GM12878 (cell line): Measurements from ENCODE around the gene PARP8. TPM values are rescaled to one million over a fixed set of nuclear protein-coding genes. Genes with fewer than 3 reads are reported as not detected.

ENCODE experiments used
- CBX3 ChIP-seq: fragments of 200-600 bp; sonication (generic); IDR thresholded peaks from 2 replicates; pipeline ENCODE4 v1.6.1; 2016; ENCODE audit warnings: low read depth, borderline replicate concordance
- CREB1 ChIP-seq: IDR thresholded peaks from 2 replicates; pipeline ENCODE4 v1.6.1; 2012; ENCODE audit warnings: low read depth, mild to moderate bottlenecking, inconsistent platforms
- EP300 ChIP-seq, 2 experiments: fragments of 150-350 bp in 1 of 2; IDR thresholded peaks; 2 replicates each; pipeline ENCODE4 v1.6.1; 2011 to 2012; ENCODE audit warnings: low read depth in 2 of 2, low read length in 2 of 2, borderline replicate concordance in 1 of 2, improper control_type of control experiment in 1 of 2, inconsistent platforms in 1 of 2; ENCODE audit not compliant: control insufficient read depth in 1 of 2
- ESRRA ChIP-seq: IDR thresholded peaks from 2 replicates; pipeline ENCODE4 v1.6.1; 2012; ENCODE audit warnings: mild to moderate bottlenecking, low read length, improper control_type of control experiment
- EZH2 ChIP-seq: IDR thresholded peaks from 2 replicates; pipeline ENCODE4 v1.6.1; 2012; ENCODE audit warnings: low read depth, mild to moderate bottlenecking, control low read depth, inconsistent platforms, low read length, borderline replicate concordance; ENCODE audit not compliant: control insufficient read depth
- GATAD2B ChIP-seq: fragments of 450-650 bp; conservative IDR thresholded peaks from 2 replicates; pipeline ENCODE4 v1.6.1; 2017; ENCODE audit warnings: low read depth, mild to moderate bottlenecking, moderate library complexity
- JUNB ChIP-seq: IDR thresholded peaks from 2 replicates; pipeline ENCODE4 v1.6.1; 2016; ENCODE audit warnings: antibody characterized with exemption, mild to moderate bottlenecking
- MEF2A ChIP-seq: IDR thresholded peaks from 2 replicates; pipeline ENCODE4 v1.6.1; 2011; ENCODE audit warnings: low read depth, mild to moderate bottlenecking, low read length, moderate library complexity; ENCODE audit not compliant: insufficient read depth
- NR2F1 ChIP-seq: fragments of 450-650 bp; conservative IDR thresholded peaks from 2 replicates; pipeline ENCODE4 v1.6.1; 2017; ENCODE audit warnings: mild to moderate bottlenecking
- NRF1 ChIP-seq: conservative IDR thresholded peaks from 2 replicates; pipeline ENCODE4 v1.6.1; 2011; ENCODE audit warnings: mild to moderate bottlenecking, low read depth, low read length, improper control_type of control experiment
- PAX8 ChIP-seq: fragments of 450-650 bp; IDR thresholded peaks from 2 replicates; pipeline ENCODE4 v1.6.1; 2017; ENCODE audit warnings: mild to moderate bottlenecking, moderate library complexity
- RB1 ChIP-seq: fragments of 450-650 bp; formaldehyde crosslinking; IDR thresholded peaks from 2 replicates; pipeline ENCODE4 v1.6.1; 2017; ENCODE audit warnings: mild to moderate bottlenecking, borderline replicate concordance
- RFX5 ChIP-seq: IDR thresholded peaks from 2 replicates; pipeline ENCODE4 v1.6.1; 2011; ENCODE audit warnings: low read depth, low read length, improper control_type of control experiment
- SMAD1 ChIP-seq: fragments of 450-650 bp; IDR thresholded peaks from 2 replicates; pipeline ENCODE4 v1.6.1; 2018; ENCODE audit warnings: mild to moderate bottlenecking, low read depth; ENCODE audit not compliant: partially characterized antibody
- ZNF622 ChIP-seq: fragments of 450-650 bp; IDR thresholded peaks from 2 replicates; pipeline ENCODE4 v1.6.1; 2017; ENCODE audit warnings: mild to moderate bottlenecking, inconsistent platforms
- polyA plus RNA-seq, 11 experiments: library from polyadenylated mRNA; depleted of rRNA in 4 of 11; unstranded in 6 of 11; stranded (reverse) in 5 of 11; fragments of >200 nt; fragmentation: Nextera tagmentation in 4 of 11; fragmentation: Illumina TruSeq in 1 of 11; extraction: Ambion mirVana in 4 of 11; extraction: Trizol in 1 of 11; gene quantifications; 1 replicate in 1 of 11; 2 replicates in 10 of 11; pipeline versions ENCODE4 v1.2.1 to v1.2.3, GENCODE V29; 2011 to 2016; ENCODE audit warnings: inconsistent platforms in 2 of 11, missing spikeins in 2 of 11, low read depth in 1 of 11
- total RNA-seq, 4 experiments: library from RNA; depleted of rRNA in 3 of 4; stranded (reverse); fragments of >200 nt in 3 of 4; fragmentation: Illumina TruSeq in 1 of 4; extraction: Trizol in 1 of 4; gene quantifications; 2 replicates each; pipeline versions ENCODE4 v1.2.1 to v1.2.3, GENCODE V29; 2013 to 2021
- TF ChIP-seq, protein P1 (sequence below): fragments of 450-650 bp; formaldehyde crosslinking; IDR thresholded peaks from 2 replicates; pipeline ENCODE4 v1.5.0; 2022; ENCODE audit warnings: mild to moderate bottlenecking, missing genetic modification characterization

PARP8 gene
- total and polyA plus RNA-seq, 10 of the 15 experiments (the other 5 are each of a cell fraction or from before 2014, with no cell fraction given) = 9.1 to 65.2 (median 20.6) TPM

DNA sequence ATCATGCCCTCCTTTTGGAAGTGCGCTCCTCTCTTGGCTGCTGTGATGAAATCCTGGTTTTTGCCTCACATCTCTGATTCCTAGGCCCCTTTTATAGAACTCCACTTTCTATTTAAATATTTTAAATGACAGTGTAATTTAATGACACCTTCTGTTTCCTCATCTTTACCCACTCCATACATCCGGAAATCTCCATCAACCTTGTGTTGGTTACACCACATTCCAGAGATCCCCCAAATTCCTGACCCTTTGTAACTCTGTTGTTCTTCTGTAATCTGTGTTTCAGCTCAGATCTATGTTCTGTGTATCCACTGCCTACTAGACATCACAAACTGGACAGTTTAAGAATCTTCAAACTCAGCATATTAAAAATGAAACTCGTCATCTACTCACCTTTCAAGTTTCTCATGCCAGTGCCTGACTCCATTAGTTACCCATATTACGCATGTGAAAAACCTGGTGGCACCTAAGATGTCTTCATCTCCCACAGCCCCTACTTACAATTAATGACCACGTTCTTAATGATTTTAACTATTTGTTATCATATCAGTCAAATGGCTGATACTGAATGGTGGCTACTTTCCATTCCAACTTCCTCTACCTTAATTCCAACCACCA lies 25.1 kb downstream of the PARP8 start (continued):
- no peak for TF ChIP-seq NRF1
- no peak for TF ChIP-seq SMAD1
- no peak for TF ChIP-seq EZH2
- no peak for TF ChIP-seq MEF2A
- TF ChIP-seq PAX8 = no peak
- no peak for TF ChIP-seq ESRRA
- no peak for TF ChIP-seq JUNB
- no peak for TF ChIP-seq ZNF622
- TF ChIP-seq RB1 = no peak
- TF ChIP-seq CREB1 = no peak
- TF ChIP-seq CBX3 = no peak
- 0 out of 4 replicates have a peak, but pooled peaks of 1 of the 2 experiments have one; percentile 44 for TF ChIP-seq EP300 (IDR thresholded peaks at IDR 0.05; ENCODE audit: borderline replicate concordance in 1 of 2, control insufficient read depth in 1 of 2, low read depth in 2 of 2, low read length in 2 of 2)
- TF ChIP-seq, protein P1, sequence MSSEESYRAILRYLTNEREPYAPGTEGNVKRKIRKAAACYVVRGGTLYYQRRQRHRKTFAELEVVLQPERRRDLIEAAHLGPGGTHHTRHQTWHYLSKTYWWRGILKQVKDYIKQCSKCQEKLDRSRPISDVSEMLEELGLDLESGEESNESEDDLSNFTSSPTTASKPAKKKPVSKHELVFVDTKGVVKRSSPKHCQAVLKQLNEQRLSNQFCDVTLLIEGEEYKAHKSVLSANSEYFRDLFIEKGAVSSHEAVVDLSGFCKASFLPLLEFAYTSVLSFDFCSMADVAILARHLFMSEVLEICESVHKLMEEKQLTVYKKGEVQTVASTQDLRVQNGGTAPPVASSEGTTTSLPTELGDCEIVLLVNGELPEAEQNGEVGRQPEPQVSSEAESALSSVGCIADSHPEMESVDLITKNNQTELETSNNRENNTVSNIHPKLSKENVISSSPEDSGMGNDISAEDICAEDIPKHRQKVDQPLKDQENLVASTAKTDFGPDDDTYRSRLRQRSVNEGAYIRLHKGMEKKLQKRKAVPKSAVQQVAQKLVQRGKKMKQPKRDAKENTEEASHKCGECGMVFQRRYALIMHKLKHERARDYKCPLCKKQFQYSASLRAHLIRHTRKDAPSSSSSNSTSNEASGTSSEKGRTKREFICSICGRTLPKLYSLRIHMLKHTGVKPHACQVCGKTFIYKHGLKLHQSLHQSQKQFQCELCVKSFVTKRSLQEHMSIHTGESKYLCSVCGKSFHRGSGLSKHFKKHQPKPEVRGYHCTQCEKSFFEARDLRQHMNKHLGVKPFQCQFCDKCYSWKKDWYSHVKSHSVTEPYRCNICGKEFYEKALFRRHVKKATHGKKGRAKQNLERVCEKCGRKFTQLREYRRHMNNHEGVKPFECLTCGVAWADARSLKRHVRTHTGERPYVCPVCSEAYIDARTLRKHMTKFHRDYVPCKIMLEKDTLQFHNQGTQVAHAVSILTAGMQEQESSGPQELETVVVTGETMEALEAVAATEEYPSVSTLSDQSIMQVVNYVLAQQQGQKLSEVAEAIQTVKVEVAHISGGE (CRISPR knock-in tag) = no peak
- no peak for TF ChIP-seq RFX5
- no peak for TF ChIP-seq GATAD2B
- no peak for TF ChIP-seq NR2F1
- TF ChIP-seq, all 136 proteins: peak for 7
